Stimulated activated effector memory CD8-positive, alpha-beta T cell treated with anti-CD3 and anti-CD28 coated beads, Interleukin-12 subunit alpha, Interleukin-12 subunit beta, amount 100 ng/mL, for 72 hours (primary cell): ENCODE results near the gene SUOX.
"Not testable (repeated sequence)": the region's sequence is repeated elsewhere in the genome, so short reads cannot be mapped to it uniquely, and the experiment has no call there.

Experiments
- ATAC-seq: fragments of 150-1000 bp; cut with Tn5 transposase; 2 replicates; pipeline ENCODE4 v1.10.0; 2021
- DNase-seq, 2 donors: peaks; one replicate each; pipeline ENCODE4 v3.0.0; 2021 to 2022; ENCODE audit warnings: low spot score in 2 of 2
- H3K27ac Mint-ChIP-seq: one replicate; pipeline ENCODE4 v1.8.0; 2022; ENCODE audit warnings: mild to moderate bottlenecking, mixed read lengths
- H3K36me3 Mint-ChIP-seq: one replicate; pipeline ENCODE4 v1.8.0; 2022; ENCODE audit warnings: mild to moderate bottlenecking, mixed read lengths
- H3K4me1 Mint-ChIP-seq: one replicate; pipeline ENCODE4 v1.8.0; 2022; ENCODE audit warnings: mixed read lengths
- H3K4me3 Mint-ChIP-seq: one replicate; pipeline ENCODE4 v1.8.0; 2022; ENCODE audit warnings: mild to moderate bottlenecking, mixed read lengths
- H3K9me3 Mint-ChIP-seq: one replicate; pipeline ENCODE4 v1.8.0; 2022; ENCODE audit warnings: mixed read lengths

The SUOX gene

GRCh38 chr12:55999522-55999921, 2.4 kb downstream of the SUOX start:
- not testable (repeated sequence) for H3K4me3 Mint-ChIP-seq

GRCh38 chr12:55999999-56000540, 3.0 kb downstream of the SUOX start:
- DNase-seq, H3K27ac Mint-ChIP-seq, H3K4me3 Mint-ChIP-seq, H3K36me3 Mint-ChIP-seq, H3K9me3 Mint-ChIP-seq, ATAC-seq: not testable (repeated sequence)
- peaks cover 15% of the 10 kb centered on the region for H3K4me1 Mint-ChIP-seq

More at GRCh38 chr12:55999522-55999921, 2.4 kb downstream of the SUOX start:
- DNase-seq, H3K9me3 Mint-ChIP-seq, ATAC-seq: not testable (repeated sequence)
- H3K27ac Mint-ChIP-seq, result peak overlapping the region; percentile 45
- H3K4me1 Mint-ChIP-seq, result peaks cover 15% of the 10 kb centered on the region
- peaks cover 15% of the 10 kb centered on the region for H3K36me3 Mint-ChIP-seq

- H3K9me3 Mint-ChIP-seq, result no peaks in the 10 kb centered on the region
- H3K36me3 Mint-ChIP-seq, result no peaks in the 10 kb centered on the region
- peaks cover 7% of the 10 kb centered on the region for H3K4me1 Mint-ChIP-seq
- no peak overlapping the region for H3K4me3 Mint-ChIP-seq
- peak overlapping the region; percentile 19 for H3K27ac Mint-ChIP-seq
- DNase-seq (no peak), ATAC-seq (no peak)
Measured at GRCh38 chr12:56001487-56002100, 4.5 kb downstream of the SUOX start.

- H3K9me3 Mint-ChIP-seq, H3K27ac Mint-ChIP-seq, ATAC-seq, H3K36me3 Mint-ChIP-seq, DNase-seq, H3K4me3 Mint-ChIP-seq: not testable (repeated sequence)
- peaks cover 12% of the 10 kb centered on the region for H3K4me1 Mint-ChIP-seq
Measured at GRCh38 chr12:56003376-56003775, 6.3 kb downstream of the SUOX start.

- H3K4me3 Mint-ChIP-seq, result no peak overlapping the region
Measured at GRCh38 chr12:56004211-56004610, 7.1 kb downstream of the SUOX start.

GRCh38 chr12:56007564-56008559, 10.8 kb downstream of the SUOX start:
- Mint-ChIP-seq H3K36me3 (no peaks in the 10 kb centered on the region), H3K4me1 (peaks cover 18% of the 10 kb centered on the region), H3K27ac (peak overlapping the region; percentile 33), H3K9me3 (no peaks in the 10 kb centered on the region), H3K4me3 (peak overlapping the region; percentile 68)
- DNase-seq (peak; percentile 55 to 81), ATAC-seq (peak; percentile 67)

More at GRCh38 chr12:56004211-56004610, 7.1 kb downstream of the SUOX start:
- H3K9me3 Mint-ChIP-seq, result no peaks in the 10 kb centered on the region
- H3K4me1 Mint-ChIP-seq, result peaks cover 18% of the 10 kb centered on the region
- no peak for DNase-seq
- ATAC-seq, result no peak
- no peak overlapping the region for H3K27ac Mint-ChIP-seq
- H3K36me3 Mint-ChIP-seq, result no peaks in the 10 kb centered on the region

GRCh38 chr12:56010111-56010570, 13.1 kb downstream of the SUOX start:
- H3K4me3 Mint-ChIP-seq, result no peak overlapping the region
- no peak for ATAC-seq
- H3K36me3 Mint-ChIP-seq, result no peaks in the 10 kb centered on the region
- no peak overlapping the region for H3K27ac Mint-ChIP-seq
- H3K4me1 Mint-ChIP-seq, result peaks cover 18% of the 10 kb centered on the region
- no peaks in the 10 kb centered on the region for H3K9me3 Mint-ChIP-seq
- no peak for DNase-seq

GRCh38 chr12:56011509-56012090, 14.5 kb downstream of the SUOX start:
- Mint-ChIP-seq H3K4me3 (no peak overlapping the region), H3K36me3 (no peaks in the 10 kb centered on the region), H3K4me1 (peaks cover 18% of the 10 kb centered on the region), H3K27ac (no peak overlapping the region), H3K9me3 (no peaks in the 10 kb centered on the region)
- DNase-seq (no peak), ATAC-seq (no peak)

- no peak overlapping the region for H3K27ac Mint-ChIP-seq
- ATAC-seq (no peak), DNase-seq (no peak)
- no peaks in the 10 kb centered on the region for H3K9me3 Mint-ChIP-seq
- H3K36me3 Mint-ChIP-seq, result no peaks in the 10 kb centered on the region
- no peak overlapping the region for H3K4me3 Mint-ChIP-seq
- peaks cover 6% of the 10 kb centered on the region for H3K4me1 Mint-ChIP-seq
Measured at GRCh38 chr12:56013482-56013881, 16.4 kb downstream of the SUOX start.

- Mint-ChIP-seq H3K4me1 (peaks cover under 1% of the 10 kb centered on the region), H3K4me3 (no peak overlapping the region), H3K27ac (no peak overlapping the region), H3K9me3 (no peaks in the 10 kb centered on the region), H3K36me3 (no peaks in the 10 kb centered on the region)
- ATAC-seq, result no peak
- no peak for DNase-seq
Measured at GRCh38 chr12:56014205-56014604, 17.1 kb downstream of the SUOX start.

GRCh38 chr12:56017181-56017580, 20.1 kb downstream of the SUOX start:
- Mint-ChIP-seq H3K27ac (no peak overlapping the region), H3K36me3 (peaks cover 7% of the 10 kb centered on the region), H3K9me3 (no peaks in the 10 kb centered on the region), H3K4me3 (no peak overlapping the region), H3K4me1 (peaks cover 24% of the 10 kb centered on the region)
- ATAC-seq (no peak), DNase-seq (no peak)

GRCh38 chr12:56018356-56018755, 21.3 kb downstream of the SUOX start:
- H3K9me3 Mint-ChIP-seq, result no peaks in the 10 kb centered on the region

GRCh38 chr12:56020423-56021184, 23.5 kb downstream of the SUOX start, which contains the start of gene IKZF4:
IKZF4 (plus strand) TSS chr12:56021043; CDS start chr12:56021494, 451 bp downstream.
- no peak for DNase-seq
- Mint-ChIP-seq H3K4me1 (peaks cover 27% of the 10 kb centered on the region), H3K27ac (peak within 1 kb of the TSS; percentile 95), H3K36me3 (peaks cover 17% of the 10 kb centered on the region), H3K9me3 (no peaks in the 10 kb centered on the region), H3K4me3 (peak within 1 kb of the TSS; percentile 88)
- ATAC-seq, result peak; percentile 46

More at GRCh38 chr12:56018356-56018755, 21.3 kb downstream of the SUOX start:
- ATAC-seq, result no peak
- DNase-seq, result no peak
- peaks cover 7% of the 10 kb centered on the region for H3K36me3 Mint-ChIP-seq
- peaks cover 27% of the 10 kb centered on the region for H3K4me1 Mint-ChIP-seq
- no peak overlapping the region for H3K4me3 Mint-ChIP-seq
- H3K27ac Mint-ChIP-seq, result no peak overlapping the region

GRCh38 chr12:56021889-56022497, 24.9 kb downstream of the SUOX start:
- Mint-ChIP-seq H3K27ac (peak overlapping the region; percentile 95), H3K36me3 (peaks cover 29% of the 10 kb centered on the region), H3K4me3 (peak overlapping the region; percentile 88), H3K9me3 (no peaks in the 10 kb centered on the region), H3K4me1 (peaks cover 27% of the 10 kb centered on the region)
- ATAC-seq (no peak), DNase-seq (no peak)
